CD14-positive monocyte (primary cell): ENCODE results near the gene KIZ. TPM values are rescaled to one million over a fixed set of nuclear protein-coding genes. Genes with fewer than 3 reads are reported as not detected.

ENCODE experiments used
- DNase-seq, 3 donors: peaks; one replicate each; pipeline ENCODE4 v3.0.0-alpha.2; 2011 to 2022
- H2AFZ ChIP-seq: 2 replicates; pipeline ENCODE4 v1.6.0; 2012; ENCODE audit warnings: mild to moderate bottlenecking, low read depth, low read length, inconsistent platforms; ENCODE audit not compliant: insufficient read depth, poor library complexity, severe bottlenecking
- H3K27ac ChIP-seq, 2 donors: 1 replicate in 1 of 2; 2 replicates in 1 of 2; pipeline ENCODE4 v1.5.1; 2012 to 2013; ENCODE audit warnings: low read length in 2 of 2, control low read depth in 1 of 2, inconsistent platforms in 1 of 2, low read depth in 1 of 2, mild to moderate bottlenecking in 1 of 2
- H3K27me3 ChIP-seq, 2 donors: one replicate each; pipeline versions ENCODE4 v1.6.0 to v1.6.1; 2011 to 2013; ENCODE audit warnings: low read length in 2 of 2; ENCODE audit not compliant: control insufficient read depth in 2 of 2, insufficient read depth in 2 of 2
- H3K36me3 ChIP-seq, 2 donors: replicated peaks in 1 of 2; 1 replicate in 1 of 2; 2 replicates in 1 of 2; pipeline versions ENCODE4 v1.5.1 to v1.6.1; 2012 to 2013; ENCODE audit warnings: low read length in 2 of 2, control low read depth in 1 of 2, inconsistent platforms in 1 of 2, mild to moderate bottlenecking in 1 of 2; ENCODE audit not compliant: insufficient read depth in 2 of 2, control insufficient read depth in 1 of 2
- H3K4me1 ChIP-seq, 2 donors: 1 replicate in 1 of 2; 2 replicates in 1 of 2; pipeline versions ENCODE4 v1.5.1 to v1.6.1; 2012 to 2013; ENCODE audit warnings: low read length in 2 of 2, control low read depth in 1 of 2, inconsistent platforms in 1 of 2, mild to moderate bottlenecking in 1 of 2, moderate library complexity in 1 of 2; ENCODE audit not compliant: insufficient read depth in 2 of 2, control insufficient read depth in 1 of 2
- H3K4me2 ChIP-seq: replicated peaks from 2 replicates; pipeline ENCODE3; 2012; ENCODE audit warnings: low read length, moderate library complexity, mild to moderate bottlenecking; ENCODE audit not compliant: poor library complexity, severe bottlenecking; ENCODE audit errors: extremely low read depth
- H3K4me3 ChIP-seq, 3 experiments: fragments of 200-600 bp in 1 of 3; sonication (generic) in 1 of 3; replicated peaks in 1 of 3; 1 replicate in 2 of 3; 2 replicates in 1 of 3; pipeline ENCODE4 v1.5.1; 2011 to 2013; ENCODE audit warnings: low read length in 3 of 3, mild to moderate bottlenecking in 3 of 3, control low read depth in 2 of 3, low read depth in 2 of 3, inconsistent platforms in 1 of 3, moderate library complexity in 1 of 3
- H3K79me2 ChIP-seq: 2 replicates; pipeline ENCODE4 v1.6.0; 2012; ENCODE audit warnings: mild to moderate bottlenecking, control low read depth, inconsistent platforms, low read length, moderate library complexity; ENCODE audit not compliant: insufficient read depth
- H3K9ac ChIP-seq: 2 replicates; pipeline ENCODE4 v1.6.0; 2017; ENCODE audit warnings: low read length, mild to moderate bottlenecking; ENCODE audit not compliant: insufficient read depth, poor library complexity, severe bottlenecking
- H3K9me3 ChIP-seq, 2 donors: replicated peaks in 1 of 2; 1 replicate in 1 of 2; 2 replicates in 1 of 2; pipeline versions ENCODE4 v1.5.1 to v1.6.1; 2012 to 2013; ENCODE audit warnings: low read length in 2 of 2, control low read depth in 1 of 2; ENCODE audit not compliant: control insufficient read depth in 1 of 2, insufficient read depth in 1 of 2
- H4K20me1 ChIP-seq: 2 replicates; pipeline ENCODE4 v1.6.0; 2012; ENCODE audit warnings: mild to moderate bottlenecking, low read length, control low read depth, moderate library complexity; ENCODE audit not compliant: insufficient read depth
- H3K27ac Mint-ChIP-seq, 7 donors: one replicate each; pipeline ENCODE4 v1.8.0; 2020; ENCODE audit warnings: mild to moderate bottlenecking in 7 of 7, mixed read lengths in 7 of 7, moderate library complexity in 6 of 7, inconsistent platforms in 2 of 7
- H3K27me3 Mint-ChIP-seq, 3 donors: one replicate each; pipeline ENCODE4 v1.8.0; 2021 to 2022; ENCODE audit warnings: low read depth in 3 of 3, mild to moderate bottlenecking in 3 of 3, mixed read lengths in 3 of 3, moderate library complexity in 3 of 3, inconsistent platforms in 1 of 3
- H3K36me3 Mint-ChIP-seq, 2 donors: one replicate each; pipeline ENCODE4 v1.8.0; 2020; ENCODE audit warnings: mixed read lengths in 2 of 2, inconsistent platforms in 1 of 2, mild to moderate bottlenecking in 1 of 2
- H3K4me1 Mint-ChIP-seq: one replicate; pipeline ENCODE4 v1.8.0; 2020; ENCODE audit warnings: mild to moderate bottlenecking, mixed read lengths
- H3K4me3 Mint-ChIP-seq, 2 donors: one replicate each; pipeline ENCODE4 v1.8.0; 2020; ENCODE audit warnings: mild to moderate bottlenecking in 2 of 2, mixed read lengths in 2 of 2, moderate library complexity in 1 of 2
- H3K9me3 Mint-ChIP-seq, 7 donors: one replicate each; pipeline ENCODE4 v1.8.0; 2020 to 2022; ENCODE audit warnings: mixed read lengths in 7 of 7, mild to moderate bottlenecking in 6 of 7, moderate library complexity in 6 of 7, inconsistent platforms in 2 of 7
- CTCF ChIP-seq: fragments of 200-600 bp; IDR thresholded peaks from one replicate; pipeline ENCODE4 v1.8.0; 2022; ENCODE audit warnings: antibody characterized with exemption, mild to moderate bottlenecking
- WGBS: methylation state at CpG from one replicate; pipeline ENCODE4 v1.1.5; 2013; ENCODE audit warnings: missing lambda C conversion rate; ENCODE audit not compliant: insufficient coverage; 5-methylcytosine and 5-hydroxymethylcytosine counted together
- intact Hi-C, 2 donors: fragments of 100-400 bp; cut with micrococcal nuclease; formaldehyde crosslinking; loops; one replicate each; pipeline versions ENCODE4 v1.15.0 to v1.15.1; 2023
- polyA plus RNA-seq, 3 donors: library from polyadenylated mRNA; depleted of rRNA in 1 of 3; unstranded in 2 of 3; stranded (reverse) in 1 of 3; fragments of 300-500 nt in 2 of 3; fragments of >200 nt in 1 of 3; fragmentation: Illumina TruSeq in 2 of 3; gene quantifications; 1 replicate in 2 of 3; 2 replicates in 1 of 3; pipeline ENCODE4 v1.2.3, GENCODE V29; 2012 to 2021

The KIZ gene
- polyA plus RNA-seq, 3 donors = 7.2 to 13.2 (median 10.2) TPM

GRCh38 chr20:21191839-21192238 is 66.0 kb downstream of the KIZ start:
- no peak for TF ChIP-seq CTCF
- H2AFZ ChIP-seq = no peak overlapping the region
- WGBS = 80% methylated on average over 3 of the region's 5 CpGs
- no peak overlapping the region for H3K4me3 ChIP-seq
- Mint-ChIP-seq H3K36me3 (no peaks in the 10 kb centered on the region), H3K4me3 (no peak overlapping the region), H3K27me3 (peaks cover 0 to 1% (median 0%) of the 10 kb centered on the region in 3 donors), H3K9me3 (no peaks in the 10 kb centered on the region), H3K27ac (no peak overlapping the region), H3K4me1 (peaks cover 4% of the 10 kb centered on the region)
- no peak overlapping the region for H3K9ac ChIP-seq
- no peaks in the 10 kb centered on the region for H3K9me3 ChIP-seq
- no peaks in the 10 kb centered on the region for H3K79me2 ChIP-seq
- H3K4me2 ChIP-seq = no peak overlapping the region
- intact Hi-C loops = no loop called here
- H4K20me1 ChIP-seq = no peaks in the 10 kb centered on the region
- no peaks in the 10 kb centered on the region for H3K4me1 ChIP-seq
- no peak for DNase-seq
- H3K27ac ChIP-seq = no peak overlapping the region
- no peaks in the 10 kb centered on the region for H3K27me3 ChIP-seq
- no peaks in the 10 kb centered on the region for H3K36me3 ChIP-seq

- DNase-seq = no peak
- TF ChIP-seq CTCF = no peak
- whole genome bisulfite sequencing = no CpG with 5 or more reads among the region's 2 CpGs
- no peak overlapping the region for H2AFZ ChIP-seq
- no peak overlapping the region for H3K4me3 ChIP-seq
- no peaks in the 10 kb centered on the region for H3K36me3 ChIP-seq
- Mint-ChIP-seq H3K9me3 (peaks cover 0 to 2% (median 0%) of the 10 kb centered on the region in 7 donors), H3K36me3 (peaks cover 8% of the 10 kb centered on the region in 2 donors), H3K4me1 (no peaks in the 10 kb centered on the region), H3K27ac (no peak overlapping the region), H3K4me3 (no peak overlapping the region), H3K27me3 (peaks cover 0 to 3% (median 0%) of the 10 kb centered on the region in 3 donors)
- no peaks in the 10 kb centered on the region for H3K4me1 ChIP-seq
- intact Hi-C loops = no loop called here
- H3K27ac ChIP-seq = no peak overlapping the region
- H3K9ac ChIP-seq = no peak overlapping the region
- H3K79me2 ChIP-seq = no peaks in the 10 kb centered on the region
- H3K27me3 ChIP-seq = no peaks in the 10 kb centered on the region
- H3K4me2 ChIP-seq = no peak overlapping the region
- no peaks in the 10 kb centered on the region for H4K20me1 ChIP-seq
- no peaks in the 10 kb centered on the region for H3K9me3 ChIP-seq
Measured at GRCh38 chr20:21202259-21202658, 76.4 kb downstream of the KIZ start.
